Erythroblast (primary cell): ENCODE results near the gene AP2M1.

Source experiments
- GATA1 ChIP-seq: IDR thresholded peaks from 2 replicates; pipeline ENCODE4 v1.6.1; 2011; ENCODE audit warnings: low read depth, mild to moderate bottlenecking, control low read depth, low read length, moderate library complexity
- POLR2A ChIP-seq: IDR thresholded peaks from 2 replicates; pipeline ENCODE4 v1.6.1; 2011; ENCODE audit warnings: mild to moderate bottlenecking, low read length

- no peak for TF ChIP-seq POLR2A
- no peak for TF ChIP-seq GATA1
Observed at GRCh38 chr3:184223946-184224345, 49.3 kb downstream of the AP2M1 start.
